ENCODE results near the gene SUPT6H.

The SUPT6H gene

DNA sequence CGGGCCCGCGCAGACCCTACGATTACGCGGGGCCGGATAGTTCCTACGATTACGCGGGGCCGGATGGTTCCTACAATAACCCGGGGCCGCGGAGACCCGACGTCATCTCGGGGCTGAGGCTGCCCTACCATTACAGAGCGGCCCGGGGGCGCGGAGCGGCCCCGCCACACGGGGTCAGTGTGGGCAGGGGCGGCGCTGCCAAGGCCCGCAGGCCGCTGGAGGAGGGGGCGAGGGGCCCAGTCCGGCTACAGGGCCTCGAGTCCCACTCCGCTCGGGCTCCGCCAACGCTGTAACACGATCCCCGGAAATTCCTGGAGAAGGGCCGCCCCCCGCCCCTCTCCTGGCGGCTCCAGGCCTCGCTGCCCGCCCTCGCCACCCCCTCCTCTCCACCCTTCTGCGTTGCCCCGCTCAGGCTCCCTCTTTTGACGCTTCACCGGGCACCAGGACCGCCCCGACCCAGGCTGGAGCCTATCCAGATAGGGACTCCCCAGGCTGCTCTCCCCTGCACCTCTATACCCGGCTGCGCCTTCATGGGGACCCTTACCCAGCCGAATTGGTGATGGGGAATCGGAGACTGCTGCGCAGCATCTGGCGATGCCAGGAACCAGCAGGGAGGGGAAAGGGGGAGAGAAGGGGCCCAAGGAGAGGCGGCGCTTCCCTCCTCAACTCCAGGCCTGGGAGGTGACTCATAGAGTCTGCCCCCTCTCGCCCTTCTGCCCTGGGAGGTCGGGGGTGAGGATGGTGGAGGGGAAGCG lies 55.8 kb downstream of the SUPT6H start, which contains the start of gene RAB34 (continued):
- TF ChIP-seq, protein P1, sequence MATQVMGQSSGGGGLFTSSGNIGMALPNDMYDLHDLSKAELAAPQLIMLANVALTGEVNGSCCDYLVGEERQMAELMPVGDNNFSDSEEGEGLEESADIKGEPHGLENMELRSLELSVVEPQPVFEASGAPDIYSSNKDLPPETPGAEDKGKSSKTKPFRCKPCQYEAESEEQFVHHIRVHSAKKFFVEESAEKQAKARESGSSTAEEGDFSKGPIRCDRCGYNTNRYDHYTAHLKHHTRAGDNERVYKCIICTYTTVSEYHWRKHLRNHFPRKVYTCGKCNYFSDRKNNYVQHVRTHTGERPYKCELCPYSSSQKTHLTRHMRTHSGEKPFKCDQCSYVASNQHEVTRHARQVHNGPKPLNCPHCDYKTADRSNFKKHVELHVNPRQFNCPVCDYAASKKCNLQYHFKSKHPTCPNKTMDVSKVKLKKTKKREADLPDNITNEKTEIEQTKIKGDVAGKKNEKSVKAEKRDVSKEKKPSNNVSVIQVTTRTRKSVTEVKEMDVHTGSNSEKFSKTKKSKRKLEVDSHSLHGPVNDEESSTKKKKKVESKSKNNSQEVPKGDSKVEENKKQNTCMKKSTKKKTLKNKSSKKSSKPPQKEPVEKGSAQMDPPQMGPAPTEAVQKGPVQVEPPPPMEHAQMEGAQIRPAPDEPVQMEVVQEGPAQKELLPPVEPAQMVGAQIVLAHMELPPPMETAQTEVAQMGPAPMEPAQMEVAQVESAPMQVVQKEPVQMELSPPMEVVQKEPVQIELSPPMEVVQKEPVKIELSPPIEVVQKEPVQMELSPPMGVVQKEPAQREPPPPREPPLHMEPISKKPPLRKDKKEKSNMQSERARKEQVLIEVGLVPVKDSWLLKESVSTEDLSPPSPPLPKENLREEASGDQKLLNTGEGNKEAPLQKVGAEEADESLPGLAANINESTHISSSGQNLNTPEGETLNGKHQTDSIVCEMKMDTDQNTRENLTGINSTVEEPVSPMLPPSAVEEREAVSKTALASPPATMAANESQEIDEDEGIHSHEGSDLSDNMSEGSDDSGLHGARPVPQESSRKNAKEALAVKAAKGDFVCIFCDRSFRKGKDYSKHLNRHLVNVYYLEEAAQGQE (tag by site-specific recombination; IDR thresholded peaks at IDR 0.05): no peak
- TF ChIP-seq ZFP37 (tag by site-specific recombination; IDR thresholded peaks at IDR 0.05) (no peak; the same call in 1 of the 2 replicates), ZNF416 (tag by site-specific recombination; IDR thresholded peaks at IDR 0.05) (no peak), ZNF654 (tag by site-specific recombination; IDR thresholded peaks at IDR 0.05; ENCODE audit: low read depth) (no peak), SCRT1 (tag by site-specific recombination; IDR thresholded peaks at IDR 0.05; ENCODE audit: borderline replicate concordance) (no peak), ZNF510 (tag by site-specific recombination; IDR thresholded peaks at IDR 0.05; ENCODE audit: insufficient replicate concordance) (no peak), ZNF768 (tag by site-specific recombination; IDR thresholded peaks at IDR 0.05) (no peak), ZNF169 (tag by site-specific recombination; IDR thresholded peaks at IDR 0.05) (no peak), ZSCAN16 (tag by site-specific recombination; IDR thresholded peaks at IDR 0.05) (no peak), ZNF501 (tag by site-specific recombination; IDR thresholded peaks at IDR 0.05) (no peak), ZNF174 (tag by site-specific recombination; IDR thresholded peaks at IDR 0.05) (no peak), ZNF114 (tag by site-specific recombination; IDR thresholded peaks at IDR 0.05) (no peak), GLIS1 (tag by site-specific recombination; IDR thresholded peaks at IDR 0.05) (no peak), ZNF629 (tag by site-specific recombination; IDR thresholded peaks at IDR 0.05) (peak; percentile 49; the same call in 1 of the 2 replicates), ZNF274 (IDR thresholded peaks at IDR 0.05; ENCODE audit: low read length) (no peak), ZNF274 (tag by site-specific recombination; IDR thresholded peaks at IDR 0.05; ENCODE audit: borderline replicate concordance) (no peak), ZNF473 (tag by site-specific recombination; IDR thresholded peaks at IDR 0.05) (no peak), ZNF248 (tag by site-specific recombination; IDR thresholded peaks at IDR 0.05) (no peak), OVOL3 (tag by site-specific recombination; IDR thresholded peaks at IDR 0.05) (no peak), ZNF155 (tag by site-specific recombination; IDR thresholded peaks at IDR 0.05) (no peak)
- TF ChIP-seq, protein P2, sequence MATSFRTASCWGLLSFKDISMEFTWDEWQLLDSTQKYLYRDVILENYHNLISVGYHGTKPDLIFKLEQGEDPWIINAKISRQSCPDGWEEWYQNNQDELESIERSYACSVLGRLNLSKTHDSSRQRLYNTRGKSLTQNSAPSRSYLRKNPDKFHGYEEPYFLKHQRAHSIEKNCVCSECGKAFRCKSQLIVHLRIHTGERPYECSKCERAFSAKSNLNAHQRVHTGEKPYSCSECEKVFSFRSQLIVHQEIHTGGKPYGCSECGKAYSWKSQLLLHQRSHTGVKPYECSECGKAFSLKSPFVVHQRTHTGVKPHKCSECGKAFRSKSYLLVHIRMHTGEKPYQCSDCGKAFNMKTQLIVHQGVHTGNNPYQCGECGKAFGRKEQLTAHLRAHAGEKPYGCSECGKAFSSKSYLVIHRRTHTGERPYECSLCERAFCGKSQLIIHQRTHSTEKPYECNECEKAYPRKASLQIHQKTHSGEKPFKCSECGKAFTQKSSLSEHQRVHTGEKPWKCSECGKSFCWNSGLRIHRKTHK (tag by site-specific recombination; IDR thresholded peaks at IDR 0.05): no peak
- TF ChIP-seq, protein P3, sequence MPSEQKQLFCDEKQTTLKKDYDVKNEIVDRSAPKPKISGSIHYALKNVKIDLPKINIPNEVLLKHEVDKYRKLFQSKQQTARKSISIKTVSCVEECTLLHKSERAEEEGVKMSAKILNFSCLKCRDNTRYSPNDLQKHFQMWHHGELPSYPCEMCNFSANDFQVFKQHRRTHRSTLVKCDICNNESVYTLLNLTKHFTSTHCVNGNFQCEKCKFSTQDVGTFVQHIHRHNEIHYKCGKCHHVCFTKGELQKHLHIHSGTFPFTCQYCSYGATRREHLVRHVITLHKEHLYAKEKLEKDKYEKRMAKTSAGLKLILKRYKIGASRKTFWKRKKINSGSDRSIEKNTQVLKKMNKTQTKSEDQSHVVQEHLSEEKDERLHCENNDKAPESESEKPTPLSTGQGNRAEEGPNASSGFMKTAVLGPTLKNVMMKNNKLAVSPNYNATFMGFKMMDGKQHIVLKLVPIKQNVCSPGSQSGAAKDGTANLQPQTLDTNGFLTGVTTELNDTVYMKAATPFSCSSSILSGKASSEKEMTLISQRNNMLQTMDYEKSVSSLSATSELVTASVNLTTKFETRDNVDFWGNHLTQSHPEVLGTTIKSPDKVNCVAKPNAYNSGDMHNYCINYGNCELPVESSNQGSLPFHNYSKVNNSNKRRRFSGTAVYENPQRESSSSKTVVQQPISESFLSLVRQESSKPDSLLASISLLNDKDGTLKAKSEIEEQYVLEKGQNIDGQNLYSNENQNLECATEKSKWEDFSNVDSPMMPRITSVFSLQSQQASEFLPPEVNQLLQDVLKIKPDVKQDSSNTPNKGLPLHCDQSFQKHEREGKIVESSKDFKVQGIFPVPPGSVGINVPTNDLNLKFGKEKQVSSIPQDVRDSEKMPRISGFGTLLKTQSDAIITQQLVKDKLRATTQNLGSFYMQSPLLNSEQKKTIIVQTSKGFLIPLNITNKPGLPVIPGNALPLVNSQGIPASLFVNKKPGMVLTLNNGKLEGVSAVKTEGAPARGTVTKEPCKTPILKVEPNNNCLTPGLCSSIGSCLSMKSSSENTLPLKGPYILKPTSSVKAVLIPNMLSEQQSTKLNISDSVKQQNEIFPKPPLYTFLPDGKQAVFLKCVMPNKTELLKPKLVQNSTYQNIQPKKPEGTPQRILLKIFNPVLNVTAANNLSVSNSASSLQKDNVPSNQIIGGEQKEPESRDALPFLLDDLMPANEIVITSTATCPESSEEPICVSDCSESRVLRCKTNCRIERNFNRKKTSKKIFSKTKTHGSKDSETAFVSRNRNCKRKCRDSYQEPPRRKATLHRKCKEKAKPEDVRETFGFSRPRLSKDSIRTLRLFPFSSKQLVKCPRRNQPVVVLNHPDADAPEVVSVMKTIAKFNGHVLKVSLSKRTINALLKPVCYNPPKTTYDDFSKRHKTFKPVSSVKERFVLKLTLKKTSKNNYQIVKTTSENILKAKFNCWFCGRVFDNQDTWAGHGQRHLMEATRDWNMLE (tag by site-specific recombination; conservative IDR thresholded peaks at IDR 0.05; ENCODE audit: low read depth): no peak
- TF ChIP-seq, protein P4, sequence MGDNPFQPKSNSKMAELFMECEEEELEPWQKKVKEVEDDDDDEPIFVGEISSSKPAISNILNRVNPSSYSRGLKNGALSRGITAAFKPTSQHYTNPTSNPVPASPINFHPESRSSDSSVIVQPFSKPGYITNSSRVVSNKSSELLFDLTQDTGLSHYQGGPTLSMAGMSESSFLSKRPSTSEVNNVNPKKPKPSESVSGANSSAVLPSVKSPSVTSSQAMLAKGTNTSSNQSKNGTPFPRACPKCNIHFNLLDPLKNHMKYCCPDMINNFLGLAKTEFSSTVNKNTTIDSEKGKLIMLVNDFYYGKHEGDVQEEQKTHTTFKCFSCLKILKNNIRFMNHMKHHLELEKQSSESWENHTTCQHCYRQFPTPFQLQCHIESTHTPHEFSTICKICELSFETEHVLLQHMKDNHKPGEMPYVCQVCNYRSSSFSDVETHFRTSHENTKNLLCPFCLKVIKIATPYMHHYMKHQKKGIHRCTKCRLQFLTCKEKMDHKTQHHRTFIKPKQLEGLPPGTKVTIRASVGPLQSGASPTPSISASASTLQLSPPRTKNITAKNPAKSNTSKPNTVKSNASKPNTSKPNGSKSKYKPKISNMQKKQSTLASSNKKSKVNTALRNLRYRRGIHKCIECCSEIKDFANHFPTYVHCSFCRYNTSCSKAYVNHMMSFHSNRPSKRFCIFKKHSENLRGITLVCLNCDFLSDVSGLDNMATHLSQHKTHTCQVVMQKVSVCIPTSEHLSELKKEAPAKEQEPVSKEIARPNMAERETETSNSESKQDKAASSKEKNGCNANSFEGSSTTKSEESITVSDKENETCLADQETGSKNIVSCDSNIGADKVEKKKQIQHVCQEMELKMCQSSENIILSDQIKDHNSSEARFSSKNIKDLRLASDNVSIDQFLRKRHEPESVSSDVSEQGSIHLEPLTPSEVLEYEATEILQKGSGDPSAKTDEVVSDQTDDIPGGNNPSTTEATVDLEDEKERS (tag by site-specific recombination; IDR thresholded peaks at IDR 0.05): no peak
- TF ChIP-seq, protein P5, sequence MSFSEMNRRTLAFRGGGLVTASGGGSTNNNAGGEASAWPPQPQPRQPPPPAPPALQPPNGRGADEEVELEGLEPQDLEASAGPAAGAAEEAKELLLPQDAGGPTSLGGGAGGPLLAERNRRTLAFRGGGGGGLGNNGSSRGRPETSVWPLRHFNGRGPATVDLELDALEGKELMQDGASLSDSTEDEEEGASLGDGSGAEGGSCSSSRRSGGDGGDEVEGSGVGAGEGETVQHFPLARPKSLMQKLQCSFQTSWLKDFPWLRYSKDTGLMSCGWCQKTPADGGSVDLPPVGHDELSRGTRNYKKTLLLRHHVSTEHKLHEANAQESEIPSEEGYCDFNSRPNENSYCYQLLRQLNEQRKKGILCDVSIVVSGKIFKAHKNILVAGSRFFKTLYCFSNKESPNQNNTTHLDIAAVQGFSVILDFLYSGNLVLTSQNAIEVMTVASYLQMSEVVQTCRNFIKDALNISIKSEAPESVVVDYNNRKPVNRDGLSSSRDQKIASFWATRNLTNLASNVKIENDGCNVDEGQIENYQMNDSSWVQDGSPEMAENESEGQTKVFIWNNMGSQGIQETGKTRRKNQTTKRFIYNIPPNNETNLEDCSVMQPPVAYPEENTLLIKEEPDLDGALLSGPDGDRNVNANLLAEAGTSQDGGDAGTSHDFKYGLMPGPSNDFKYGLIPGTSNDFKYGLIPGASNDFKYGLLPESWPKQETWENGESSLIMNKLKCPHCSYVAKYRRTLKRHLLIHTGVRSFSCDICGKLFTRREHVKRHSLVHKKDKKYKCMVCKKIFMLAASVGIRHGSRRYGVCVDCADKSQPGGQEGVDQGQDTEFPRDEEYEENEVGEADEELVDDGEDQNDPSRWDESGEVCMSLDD (tag by site-specific recombination; IDR thresholded peaks at IDR 0.05): peak; percentile 83; the same call in 1 of the 2 replicates
